HG03565 (cell line): ENCODE measurements around the gene CDCA8.
"Not testable (repeated sequence)": the region's sequence is repeated elsewhere in the genome, so short reads cannot be mapped to it uniquely, and the experiment has no call there.

Experiments
- ATAC-seq: cut with Tn5 transposase; IDR thresholded peaks from one replicate; pipeline ENCODE4 v1.9.1; 2021; ENCODE audit warnings: mild to moderate bottlenecking, moderate library complexity; ENCODE audit not compliant: unreplicated experiment

The CDCA8 gene

DNA sequence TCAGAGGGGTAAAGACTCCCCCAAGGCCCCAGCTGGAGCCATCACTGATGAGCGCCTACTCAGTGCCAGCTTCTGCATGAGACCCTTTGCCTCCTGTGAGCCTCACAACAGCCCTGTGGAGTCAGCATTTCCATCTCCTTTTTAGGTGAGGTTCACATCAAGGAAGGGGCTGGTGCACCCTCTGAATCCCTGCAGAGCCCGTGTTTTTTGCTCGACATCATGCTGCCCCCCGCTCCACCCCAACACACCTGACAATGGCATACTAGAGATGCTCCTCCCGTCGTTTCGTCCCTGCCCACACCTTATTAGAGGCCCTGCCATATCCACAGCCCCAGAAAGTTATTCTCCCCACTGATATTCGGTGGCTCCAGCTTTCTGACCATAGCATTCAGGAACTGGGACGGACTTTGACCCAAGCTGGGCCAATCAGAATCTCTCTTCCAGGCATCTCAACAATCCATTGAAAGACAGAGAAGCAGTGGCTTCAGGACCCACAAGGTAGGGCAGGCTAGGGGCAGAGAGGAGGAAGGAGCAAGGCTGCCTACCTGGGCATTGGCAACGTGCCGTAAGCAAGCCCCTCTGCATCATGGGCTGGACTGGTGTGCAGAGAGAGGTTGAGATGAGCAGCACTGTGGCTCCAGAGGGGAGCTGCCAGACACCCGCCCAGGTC, 39.9 kb downstream of the CDCA8 start:
- no peak for ATAC-seq

GRCh38 chr1:37734629-37735591, 42.6 kb downstream of the CDCA8 start:
- ATAC-seq = no peak

DNA sequence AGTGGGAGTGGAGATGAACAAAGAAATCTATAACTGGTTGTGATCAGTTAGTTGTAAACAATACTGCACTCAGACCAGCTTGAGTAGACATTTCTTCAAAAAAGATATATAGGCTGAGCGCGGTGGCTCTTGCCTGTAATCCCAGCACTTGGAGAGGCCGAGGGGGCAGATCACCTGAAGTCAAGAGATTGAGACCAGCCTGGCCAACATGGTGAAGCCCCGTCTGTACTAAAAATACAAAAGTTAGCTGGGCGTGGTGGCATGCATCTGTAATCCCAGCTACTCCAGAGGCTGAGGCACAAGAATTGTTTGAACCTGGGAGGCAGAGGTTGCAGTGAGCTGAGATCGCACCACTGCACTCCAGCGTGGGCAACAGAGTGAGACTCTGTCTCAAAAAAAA, 45.7 kb downstream of the CDCA8 start:
- not testable (repeated sequence) for ATAC-seq

DNA sequence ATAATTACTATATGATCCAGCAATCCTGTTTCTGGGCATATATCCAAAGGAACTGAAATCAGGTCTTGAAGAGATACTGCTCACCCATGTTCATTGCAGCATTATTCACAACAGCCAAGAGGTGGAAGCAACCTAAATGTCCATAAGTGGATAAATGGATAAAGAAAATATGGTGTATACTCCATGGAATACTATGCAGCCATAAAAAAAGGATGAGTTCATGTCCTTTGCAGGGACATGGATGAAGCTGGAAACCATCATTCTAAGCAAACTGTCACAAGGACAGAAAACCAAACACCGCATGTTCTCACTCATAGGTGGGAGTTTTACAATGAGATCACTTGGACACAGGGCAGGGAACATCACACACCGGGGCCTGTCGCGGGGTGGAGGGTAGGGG, 46.3 kb downstream of the CDCA8 start:
- ATAC-seq = not testable (repeated sequence)

- ATAC-seq = no peak
Observed at GRCh38 chr1:37739222-37739621, 46.9 kb downstream of the CDCA8 start.

- ATAC-seq = no peak
Observed at GRCh38 chr1:37741130-37741529, 48.8 kb downstream of the CDCA8 start.

GRCh38 chr1:37741662-37742061, 49.3 kb downstream of the CDCA8 start:
- no peak for ATAC-seq

DNA sequence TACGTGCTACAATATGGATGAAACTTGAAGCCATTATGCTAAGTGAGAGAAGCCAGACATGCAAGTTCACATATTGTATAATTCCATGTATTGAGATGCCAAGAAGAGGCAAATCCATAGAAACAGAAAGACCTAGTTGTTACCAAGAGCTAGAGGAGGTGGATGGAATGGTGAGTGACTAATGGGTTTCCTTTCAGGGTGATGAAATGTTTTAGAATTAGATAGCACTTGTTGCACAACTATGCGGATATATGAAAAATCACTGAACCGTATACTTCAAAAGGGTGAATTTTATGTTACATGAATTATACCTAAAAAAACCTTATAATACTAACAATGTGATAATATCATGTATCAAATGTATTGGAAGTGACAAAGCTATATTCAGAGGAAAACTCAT, 54.5 kb downstream of the CDCA8 start:
- ATAC-seq = no peak

DNA sequence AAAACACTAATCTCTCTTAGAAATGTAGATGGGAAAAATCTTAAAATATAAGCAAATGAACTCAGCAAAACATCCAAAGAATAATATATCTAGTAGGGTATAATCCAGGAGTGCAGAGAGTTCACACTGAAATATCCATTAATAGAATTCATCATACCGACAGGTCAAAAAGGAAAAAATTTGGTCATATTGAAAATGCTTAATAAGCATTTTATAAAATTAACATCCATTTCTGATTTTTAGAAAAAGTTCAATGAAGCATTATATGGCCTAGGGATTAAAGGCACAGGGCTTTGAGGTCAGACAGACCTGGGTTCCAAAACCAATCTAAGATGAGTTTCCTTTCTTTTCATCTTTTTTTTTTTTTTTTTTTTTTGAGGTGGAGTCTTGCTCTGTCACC, 56.2 kb downstream of the CDCA8 start:
- ATAC-seq = no peak

DNA sequence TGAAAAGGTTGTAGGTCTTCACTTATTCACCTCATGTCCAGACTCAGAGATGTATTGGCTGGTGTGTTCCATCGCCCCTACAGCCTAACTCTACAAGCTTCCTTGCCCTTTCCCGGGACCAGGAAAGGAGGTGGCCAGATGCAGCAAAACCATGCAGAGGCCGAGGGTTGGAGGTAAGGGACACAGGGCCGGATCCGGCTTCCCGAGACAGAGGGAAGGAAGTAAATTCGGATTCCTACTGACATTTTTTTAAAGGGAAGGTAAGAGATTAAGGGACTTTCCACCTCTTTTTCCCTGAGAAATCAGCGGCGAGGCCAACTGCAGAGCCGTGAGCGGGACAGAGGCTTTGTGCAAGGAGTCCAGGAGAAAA, 59.9 kb downstream of the CDCA8 start:
- no peak for ATAC-seq

- no peak for ATAC-seq
Observed at GRCh38 chr1:37752583-37753471, 60.5 kb downstream of the CDCA8 start.

DNA sequence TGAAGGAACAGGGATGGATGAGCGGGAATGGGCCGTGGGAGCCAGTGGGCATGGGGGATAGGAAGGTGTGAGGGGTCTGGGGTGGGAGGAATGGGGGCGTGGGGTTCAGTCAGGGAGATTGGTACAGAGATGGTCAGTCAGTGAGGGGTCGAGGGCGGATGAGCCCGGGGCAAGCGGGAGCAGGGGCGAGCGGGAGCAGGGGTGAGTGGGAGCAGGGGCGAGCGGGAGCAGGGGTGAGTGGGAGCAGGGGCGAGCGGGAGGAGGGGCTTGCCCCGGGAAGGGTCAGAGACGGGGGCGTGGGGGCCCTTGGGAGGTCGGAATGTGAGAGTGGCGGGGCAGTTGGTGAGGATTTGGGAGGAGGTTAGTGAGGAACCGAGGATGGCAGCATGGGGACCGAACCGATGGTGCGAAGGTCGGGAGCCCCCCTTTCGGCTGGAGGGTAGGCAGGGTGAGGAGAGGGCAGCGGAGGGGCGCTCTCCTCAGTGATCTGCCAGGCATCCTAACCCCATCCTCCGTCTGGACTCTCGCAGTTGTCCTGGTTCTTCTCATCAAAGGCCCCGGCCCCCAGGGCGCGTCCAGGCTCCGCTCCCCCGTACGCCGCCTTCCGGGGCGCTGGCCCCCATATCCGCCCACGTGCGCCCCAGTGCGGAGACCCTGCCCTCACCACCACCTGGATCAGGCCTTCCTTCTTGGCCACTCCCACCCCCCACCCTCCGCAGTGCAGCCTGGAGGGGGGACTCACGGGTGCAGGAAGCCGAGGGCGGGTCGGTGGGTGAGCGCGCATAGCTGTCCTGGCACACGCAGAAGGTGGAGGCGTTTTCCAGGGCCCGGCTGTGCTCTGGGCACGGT, 61.4 kb downstream of the CDCA8 start:
- ATAC-seq = no peak

- no peak for ATAC-seq
Observed at GRCh38 chr1:37755290-37755689, 63.0 kb downstream of the CDCA8 start.

DNA sequence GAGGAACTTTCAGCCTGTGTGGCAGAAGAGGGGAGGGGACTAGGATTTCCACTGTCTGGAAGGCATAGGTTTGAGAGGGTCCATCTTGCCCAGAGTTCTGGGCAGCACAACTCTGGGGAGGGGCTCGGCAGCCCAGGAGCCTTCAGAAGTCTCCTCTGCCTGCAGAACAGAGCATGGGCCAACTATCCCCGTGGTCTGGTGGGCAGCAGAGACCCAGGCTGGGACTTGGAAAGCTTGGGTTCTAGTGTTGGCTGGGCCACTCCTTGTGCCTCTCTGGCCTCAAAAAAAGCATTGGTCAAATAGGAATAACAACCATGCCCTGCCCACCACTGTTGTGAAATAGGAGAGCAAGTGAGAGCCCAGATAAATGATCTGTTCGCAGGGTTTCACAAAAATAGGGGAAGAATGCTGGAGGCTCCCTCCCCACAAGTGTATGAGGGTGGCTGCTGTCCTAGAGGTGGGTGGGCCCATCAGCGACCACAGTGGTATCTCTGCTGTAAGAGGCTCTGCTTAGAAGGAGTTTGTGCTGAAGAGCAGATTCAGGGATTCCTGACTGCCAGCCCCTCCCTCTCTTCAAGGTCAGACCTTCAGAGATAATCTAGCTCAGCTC, 63.7 kb downstream of the CDCA8 start:
- ATAC-seq = no peak
